Measurements from ENCODE around the gene WDR37. TPM values are rescaled to one million over a fixed set of nuclear protein-coding genes. Genes with fewer than 3 reads are reported as not detected.

The WDR37 gene
- total RNA-seq, 2 donors from 2014 or later = 23.8 to 31.3 TPM

DNA sequence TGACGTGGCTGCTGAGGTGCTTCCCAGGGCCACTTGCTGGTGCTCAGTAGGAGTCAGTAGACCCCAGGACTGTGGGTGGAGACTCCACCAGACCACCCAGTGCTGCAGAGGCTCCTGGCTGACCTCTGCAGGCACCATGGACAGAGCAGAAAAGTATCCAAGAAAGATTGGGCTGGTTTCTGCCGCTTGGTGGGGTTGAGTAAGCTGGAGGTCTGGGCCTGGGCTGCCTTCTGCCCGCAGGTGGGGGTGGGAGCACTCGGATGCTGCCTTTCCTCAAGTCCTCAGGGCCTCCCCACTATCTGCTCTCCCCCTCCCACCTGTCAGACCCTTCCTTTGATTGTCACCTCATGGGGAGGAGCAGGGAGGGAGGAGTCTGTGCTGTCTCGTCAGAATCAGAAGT lies 91.6 kb downstream of the WDR37 start:
- Mint-ChIP-seq H3K4me1 (peaks cover 5% of the 10 kb centered on the region), H3K27ac (no peak overlapping the region), H3K27me3 (peaks cover 8% of the 10 kb centered on the region), H3K36me3 (ENCODE audit: low read depth) (no peaks in the 10 kb centered on the region), H3K4me3 (no peak overlapping the region), H3K9me3 (peaks cover 5% of the 10 kb centered on the region)
- ATAC-seq (replicated peaks) = no peak

GRCh38 chr10:1148855-1149605 lies 92.8 kb downstream of the WDR37 start:
- H3K4me1 Mint-ChIP-seq = peaks cover 5% of the 10 kb centered on the region
- H3K4me3 Mint-ChIP-seq = no peak overlapping the region
- ATAC-seq (replicated peaks) = no peak
- no peaks in the 10 kb centered on the region for H3K36me3 Mint-ChIP-seq (ENCODE audit: low read depth)
- H3K9me3 Mint-ChIP-seq = peaks cover 5% of the 10 kb centered on the region
- H3K27ac Mint-ChIP-seq = no peak overlapping the region
- H3K27me3 Mint-ChIP-seq = peaks cover 5% of the 10 kb centered on the region

GRCh38 chr10:1149793-1150637 lies 93.8 kb downstream of the WDR37 start:
- H3K4me1 Mint-ChIP-seq = peaks cover 5% of the 10 kb centered on the region

GRCh38 chr10:1150638-1150955 lies 94.4 kb downstream of the WDR37 start:
- Mint-ChIP-seq H3K4me1 (peaks cover 5% of the 10 kb centered on the region), H3K36me3 (ENCODE audit: low read depth) (no peaks in the 10 kb centered on the region), H3K4me3 (no peak overlapping the region), H3K27me3 (peaks cover 5% of the 10 kb centered on the region), H3K27ac (no peak overlapping the region), H3K9me3 (no peaks in the 10 kb centered on the region)
- no peak for ATAC-seq (replicated peaks)

More at GRCh38 chr10:1149793-1150637, 93.8 kb downstream of the WDR37 start:
- peak; percentile 19 for ATAC-seq (replicated peaks)
- Mint-ChIP-seq H3K9me3 (no peaks in the 10 kb centered on the region), H3K4me3 (no peak overlapping the region), H3K27me3 (peaks cover 5% of the 10 kb centered on the region), H3K27ac (no peak overlapping the region), H3K36me3 (ENCODE audit: low read depth) (no peaks in the 10 kb centered on the region)

- no peaks in the 10 kb centered on the region for H3K36me3 Mint-ChIP-seq (ENCODE audit: low read depth)
- ATAC-seq (replicated peaks) = no peak
- H3K4me1 Mint-ChIP-seq = peaks cover 5% of the 10 kb centered on the region
- no peak overlapping the region for H3K27ac Mint-ChIP-seq
- peaks cover 5% of the 10 kb centered on the region for H3K27me3 Mint-ChIP-seq
- no peak overlapping the region for H3K4me3 Mint-ChIP-seq
- H3K9me3 Mint-ChIP-seq = no peaks in the 10 kb centered on the region
Observed at GRCh38 chr10:1151076-1152033, 95.2 kb downstream of the WDR37 start.

- H3K27me3 Mint-ChIP-seq = peaks cover 10% of the 10 kb centered on the region
- no peak overlapping the region for H3K27ac Mint-ChIP-seq
- H3K36me3 Mint-ChIP-seq (ENCODE audit: low read depth) = no peaks in the 10 kb centered on the region
- H3K9me3 Mint-ChIP-seq = no peaks in the 10 kb centered on the region
- H3K4me1 Mint-ChIP-seq = peaks cover 5% of the 10 kb centered on the region
- H3K4me3 Mint-ChIP-seq = no peak overlapping the region
- no peak for ATAC-seq (replicated peaks)
Observed at GRCh38 chr10:1152386-1153250, 96.4 kb downstream of the WDR37 start.

DNA sequence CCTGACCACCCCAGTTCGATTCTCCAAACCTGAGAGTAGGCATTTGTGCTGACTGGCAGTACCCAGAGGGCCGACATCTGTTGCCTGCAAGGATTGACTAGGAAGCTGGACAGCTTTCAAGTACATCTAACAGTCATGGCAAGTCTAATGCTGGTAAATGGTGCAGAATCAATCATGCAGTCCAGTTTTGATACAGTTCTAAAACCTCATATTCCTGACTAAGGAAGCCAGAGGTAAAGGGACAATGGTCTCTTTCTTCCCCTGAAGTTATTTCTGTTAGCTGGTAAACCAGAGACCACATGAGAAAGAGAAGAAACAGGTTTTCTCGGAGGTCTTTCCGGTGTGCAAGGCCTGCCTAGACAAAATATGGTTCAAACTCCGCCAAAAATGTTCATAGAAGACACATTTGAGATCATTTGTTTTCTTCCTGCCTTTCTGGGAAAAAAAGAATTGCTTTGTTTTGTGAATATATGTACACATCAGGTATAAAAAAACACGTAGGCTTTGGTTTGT lies 97.1 kb downstream of the WDR37 start:
- Mint-ChIP-seq H3K27me3 (peaks cover 10% of the 10 kb centered on the region), H3K27ac (no peak overlapping the region), H3K4me3 (no peak overlapping the region), H3K36me3 (ENCODE audit: low read depth) (no peaks in the 10 kb centered on the region), H3K4me1 (peaks cover 5% of the 10 kb centered on the region), H3K9me3 (no peaks in the 10 kb centered on the region)
- no peak for ATAC-seq (replicated peaks)

DNA sequence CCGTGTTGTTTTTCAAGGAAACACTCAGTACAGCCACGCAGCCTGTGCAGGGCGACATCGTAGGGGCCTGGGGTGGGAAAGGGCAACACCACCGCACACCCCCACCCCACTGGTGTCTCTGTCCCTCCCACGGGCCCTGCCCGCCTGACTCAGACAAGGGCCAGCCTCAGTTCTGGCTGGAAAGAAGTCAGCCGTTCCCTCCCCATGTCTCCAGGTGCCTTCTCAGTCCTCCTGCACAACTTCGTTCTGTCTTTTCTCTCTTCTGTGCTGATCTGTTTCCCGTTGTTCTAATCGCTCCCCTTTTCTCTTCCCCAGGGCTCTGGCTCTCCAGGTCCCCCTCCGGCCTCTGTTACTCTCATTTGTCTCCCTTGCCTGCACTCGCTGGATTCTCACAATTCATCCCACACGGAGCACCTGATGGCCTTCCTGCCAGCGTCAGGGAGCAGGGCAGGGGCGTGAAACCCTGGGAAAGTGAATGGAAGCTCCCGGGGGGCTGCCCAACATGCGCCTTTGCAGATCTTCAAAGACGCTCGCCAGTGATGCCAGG lies 97.7 kb downstream of the WDR37 start:
- no peak overlapping the region for H3K4me3 Mint-ChIP-seq
- H3K36me3 Mint-ChIP-seq (ENCODE audit: low read depth) = no peaks in the 10 kb centered on the region
- H3K4me1 Mint-ChIP-seq = peaks cover 5% of the 10 kb centered on the region
- ATAC-seq (replicated peaks) = no peak
- no peak overlapping the region for H3K27ac Mint-ChIP-seq
- H3K27me3 Mint-ChIP-seq = peaks cover 10% of the 10 kb centered on the region
- H3K9me3 Mint-ChIP-seq = no peaks in the 10 kb centered on the region

DNA sequence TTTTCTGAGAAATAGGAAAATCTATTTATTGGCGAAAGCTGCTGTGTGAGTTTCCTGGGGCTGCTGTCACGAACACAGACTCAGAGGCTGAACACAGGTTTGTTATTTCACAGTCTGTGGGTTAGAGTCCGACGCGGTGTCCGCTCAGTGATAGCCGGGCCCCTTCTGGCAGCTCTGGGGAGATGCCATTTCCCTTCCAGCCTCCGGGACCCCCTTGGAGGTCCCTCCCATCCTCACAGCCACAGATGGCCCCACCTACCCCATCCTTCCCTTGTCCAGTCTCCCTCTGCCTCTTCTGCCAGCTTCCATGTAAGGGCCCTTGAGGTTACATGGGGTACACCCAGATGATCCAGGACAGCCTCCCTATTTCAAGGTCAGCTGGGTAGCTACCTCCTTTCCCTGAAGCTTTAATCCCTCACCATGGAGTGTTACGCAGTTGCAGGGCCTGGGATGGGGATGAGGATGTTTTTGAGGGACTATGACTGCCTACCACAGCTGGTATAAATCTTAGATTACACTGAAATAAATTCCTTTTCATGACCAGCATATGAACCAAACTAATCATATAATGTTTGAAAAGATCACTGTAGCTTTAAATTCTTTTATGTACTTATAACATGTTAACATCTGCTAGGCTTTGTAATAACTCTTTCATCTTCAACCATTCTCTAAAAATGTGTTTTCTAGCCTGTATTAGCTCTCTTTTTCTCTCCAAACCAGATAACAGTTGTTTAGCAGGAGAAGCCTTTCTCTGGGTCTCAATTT lies 98.5 kb downstream of the WDR37 start:
- ATAC-seq (replicated peaks) = no peak
- Mint-ChIP-seq H3K4me3 (no peak overlapping the region), H3K27ac (peak overlapping the region; percentile 17), H3K9me3 (no peaks in the 10 kb centered on the region), H3K36me3 (ENCODE audit: low read depth) (no peaks in the 10 kb centered on the region), H3K4me1 (peaks cover 2% of the 10 kb centered on the region), H3K27me3 (peaks cover 6% of the 10 kb centered on the region)

DNA sequence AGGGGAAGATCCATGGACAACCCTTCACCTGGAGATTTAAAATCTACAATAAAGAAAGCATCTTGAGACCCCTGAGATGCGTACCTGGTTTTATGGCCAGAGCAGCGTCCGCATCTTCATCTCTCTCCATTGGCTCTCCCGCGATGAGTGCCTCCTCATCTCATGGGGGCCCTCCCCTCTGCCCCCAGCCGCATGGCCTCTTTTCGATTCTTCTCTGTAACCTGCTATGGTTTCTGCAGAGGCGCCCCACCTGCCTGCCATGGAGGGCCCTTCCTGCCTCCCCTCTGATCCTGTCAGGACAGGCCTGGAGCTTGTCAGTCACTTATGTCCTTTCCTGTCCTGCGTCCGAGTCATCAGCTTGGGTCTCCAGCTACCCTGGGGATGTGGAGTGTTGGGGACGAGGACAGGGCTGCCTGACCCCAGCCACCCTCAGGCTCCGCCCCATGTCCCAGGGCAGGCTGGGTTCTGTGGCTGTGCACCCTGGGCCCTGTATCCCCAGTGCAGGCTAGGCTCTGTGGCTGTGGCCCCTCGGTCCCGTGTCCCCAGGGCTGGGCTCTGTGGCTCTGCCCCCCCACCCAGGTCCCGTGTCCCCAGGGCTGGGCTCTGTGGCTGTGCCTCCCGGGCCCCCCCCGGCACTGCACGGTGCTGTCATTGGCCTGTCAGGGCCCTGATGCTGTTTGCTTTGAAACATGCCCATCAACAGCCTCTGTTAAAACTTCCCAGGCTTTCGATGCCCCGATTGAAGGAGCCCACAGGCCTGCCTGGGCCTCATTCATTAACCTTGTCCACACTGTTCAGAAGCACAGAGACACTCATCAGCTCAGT lies 99.8 kb downstream of the WDR37 start:
- no peak for ATAC-seq (replicated peaks)
- H3K27ac Mint-ChIP-seq = no peak overlapping the region
- H3K27me3 Mint-ChIP-seq = peaks cover 5% of the 10 kb centered on the region
- H3K36me3 Mint-ChIP-seq (ENCODE audit: low read depth) = no peaks in the 10 kb centered on the region
- no peak overlapping the region for H3K4me3 Mint-ChIP-seq
- H3K4me1 Mint-ChIP-seq = no peaks in the 10 kb centered on the region
- no peaks in the 10 kb centered on the region for H3K9me3 Mint-ChIP-seq

DNA sequence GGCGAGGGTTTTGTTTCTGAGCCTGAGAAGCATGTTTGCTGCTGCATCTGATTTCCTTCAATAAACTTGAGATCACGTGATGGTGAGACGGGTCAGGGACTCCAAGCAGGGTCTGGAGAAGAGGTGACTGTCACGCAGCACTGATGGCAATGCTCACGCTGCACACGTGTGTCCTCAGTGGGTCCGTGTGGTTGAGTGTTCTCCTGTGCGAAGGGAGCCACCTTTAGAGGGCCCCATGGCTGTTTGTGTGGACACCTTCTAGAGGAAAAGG lies 100.4 kb downstream of the WDR37 start:
- no peak for ATAC-seq (replicated peaks)
- Mint-ChIP-seq H3K36me3 (ENCODE audit: low read depth) (no peaks in the 10 kb centered on the region), H3K9me3 (no peaks in the 10 kb centered on the region), H3K4me3 (no peak overlapping the region), H3K4me1 (no peaks in the 10 kb centered on the region), H3K27ac (no peak overlapping the region), H3K27me3 (peaks cover 5% of the 10 kb centered on the region)

DNA sequence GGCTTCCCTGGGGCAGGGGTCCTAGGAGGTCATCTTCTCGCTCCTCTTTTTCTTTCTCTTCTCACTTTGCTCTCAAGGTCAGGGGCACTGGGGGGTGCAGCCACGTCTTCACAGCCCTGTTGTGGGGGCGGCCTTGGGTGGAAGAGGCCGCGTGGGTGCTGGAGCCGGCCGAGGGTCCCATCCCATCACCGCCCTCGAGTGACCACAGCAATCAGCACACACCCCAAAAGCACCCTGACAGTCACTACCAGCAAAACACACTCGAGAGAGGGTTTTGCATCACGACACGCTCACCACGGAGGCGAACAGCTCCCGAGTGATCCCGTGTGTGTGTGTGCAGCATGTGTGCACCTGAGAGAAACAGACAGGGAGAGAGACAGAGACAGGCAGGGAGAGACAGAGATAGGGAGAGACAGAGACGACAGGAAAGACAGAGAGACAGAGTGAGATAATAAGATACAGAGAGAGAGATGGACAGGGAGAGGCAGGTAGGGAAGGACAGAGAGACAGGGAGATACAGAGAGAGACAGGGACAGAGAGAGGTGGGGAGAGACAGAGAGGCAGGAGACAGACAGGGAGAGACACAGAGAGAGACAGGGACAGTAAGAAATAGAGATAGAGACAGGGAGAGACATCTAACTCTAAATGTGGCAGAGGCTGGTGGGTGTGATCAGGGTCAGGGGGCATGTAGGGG lies 100.9 kb downstream of the WDR37 start:
- no peak for ATAC-seq (replicated peaks)
- Mint-ChIP-seq H3K4me3 (no peak overlapping the region), H3K27ac (peak overlapping the region; percentile 13), H3K9me3 (no peaks in the 10 kb centered on the region), H3K36me3 (ENCODE audit: low read depth) (no peaks in the 10 kb centered on the region), H3K4me1 (no peaks in the 10 kb centered on the region), H3K27me3 (peaks cover 5% of the 10 kb centered on the region)

Data from activated T-helper 17 cell treated with anti-CD3 and anti-CD28 coated beads, Interleukin-2, amount 50 U/mL, for 72 hours (primary cell).